Stimulated activated naive CD4-positive, alpha-beta T cell (primary cell): ENCODE results near the gene ATL1.
"Not testable (repeated sequence)": the region's sequence is repeated elsewhere in the genome, so short reads cannot be mapped to it uniquely, and the experiment has no call there.

Source experiments
- DNase-seq, 6 experiments: peaks; one replicate each; lab custom pipeline; 2025; lab: John Stamatoyannopoulos, UW

ATL1 gene

DNA sequence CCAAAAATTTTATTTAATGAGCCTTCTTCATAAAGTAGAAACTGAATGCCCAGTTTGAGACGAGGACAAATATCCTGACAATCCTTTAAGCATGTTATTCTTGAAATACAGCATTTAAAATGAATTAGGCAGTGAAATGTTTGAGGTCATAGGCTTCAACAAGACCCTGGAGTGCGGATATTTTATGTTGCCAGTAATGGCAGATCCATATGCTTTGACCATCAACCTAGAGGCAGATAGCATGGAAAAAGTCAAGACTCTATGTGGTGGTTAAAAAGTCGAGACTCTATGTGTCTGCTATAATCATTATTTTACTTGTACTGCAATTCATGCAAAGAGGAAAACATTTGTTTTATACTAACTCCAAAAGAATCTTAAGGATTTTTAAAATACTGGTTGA is 25.5 kb upstream of the ATL1 start:
- DNase-seq, result no peak

- no peak for DNase-seq
These were observed 24.9 kb upstream of the ATL1 start for GRCh38 chr14:50534997-50535396.

GRCh38 chr14:50538034-50538433 is 21.9 kb upstream of the ATL1 start:
- DNase-seq, result not testable (repeated sequence)

GRCh38 chr14:50539051-50539450 is 20.9 kb upstream of the ATL1 start:
- DNase-seq, result no peak

- DNase-seq, result no peak
These were observed 18.8 kb upstream of the ATL1 start for GRCh38 chr14:50541159-50541567.

DNA sequence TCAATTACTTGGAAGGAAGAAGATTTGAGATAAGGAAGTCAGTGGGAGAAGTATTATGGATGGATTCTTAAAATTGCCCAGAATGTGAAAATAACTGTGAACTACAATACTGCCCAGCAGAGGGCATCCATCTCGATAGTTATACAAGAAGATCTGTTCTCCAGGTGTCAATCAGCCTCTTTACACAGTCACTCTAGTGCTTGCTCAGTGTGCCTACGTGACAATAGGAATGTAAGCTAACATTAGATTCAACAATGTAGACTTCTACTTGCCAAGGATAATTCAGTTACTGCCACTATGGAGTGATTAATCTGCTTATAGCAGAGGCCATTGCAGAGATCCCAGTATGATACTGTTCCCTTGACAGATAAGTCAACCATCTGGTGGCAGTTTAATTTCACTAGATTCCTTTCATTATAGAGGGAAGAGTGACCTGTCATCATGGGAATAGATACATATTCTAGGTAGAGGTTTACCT is 17.0 kb upstream of the ATL1 start:
- peak in 2 of 6 experiments; percentile 45 to 46 for DNase-seq

DNA sequence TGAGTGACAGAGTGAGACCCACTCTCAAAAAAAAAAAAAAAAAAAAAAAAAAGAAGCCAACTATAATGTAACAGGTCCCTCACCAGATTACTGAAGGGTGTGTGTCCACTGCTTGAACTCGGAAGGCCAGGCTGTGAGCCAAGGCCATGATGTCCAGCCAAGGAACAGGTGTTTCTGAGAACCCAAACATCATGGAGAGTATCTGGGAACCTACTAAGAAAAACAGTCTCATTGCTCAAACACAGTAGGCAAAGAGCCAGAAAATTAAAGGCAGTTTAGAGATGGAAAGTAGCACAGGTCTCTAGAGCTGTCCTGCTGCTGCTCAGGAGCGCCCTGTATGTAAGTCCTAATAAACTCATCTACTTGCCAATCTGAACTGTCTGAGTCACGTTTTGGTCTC is 15.0 kb upstream of the ATL1 start:
- no peak for DNase-seq

DNA sequence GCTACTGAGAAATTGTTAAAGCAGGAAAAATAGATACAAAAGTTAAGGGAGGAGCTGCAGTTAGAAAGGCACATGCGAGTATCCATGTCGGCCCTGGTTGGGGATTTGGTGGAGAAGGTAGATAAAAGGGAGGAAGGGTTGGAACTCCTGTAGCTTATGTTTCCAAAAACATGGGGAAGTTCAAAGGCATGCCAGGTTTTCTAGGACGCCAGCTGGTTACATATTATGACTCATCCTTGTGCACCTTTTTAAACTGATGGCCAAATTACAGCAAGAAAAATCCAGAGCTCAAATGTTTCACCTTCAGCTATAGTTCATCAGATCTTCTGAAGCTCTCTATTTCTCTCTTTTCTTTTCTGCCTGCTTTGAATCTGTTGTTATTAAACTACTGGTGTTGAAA is 14.3 kb upstream of the ATL1 start:
- no peak for DNase-seq

GRCh38 chr14:50550294-50550693 is 9.7 kb upstream of the ATL1 start:
- DNase-seq, result no peak

- DNase-seq, result no peak
These were observed 8.1 kb upstream of the ATL1 start for GRCh38 chr14:50551877-50552276.

DNA sequence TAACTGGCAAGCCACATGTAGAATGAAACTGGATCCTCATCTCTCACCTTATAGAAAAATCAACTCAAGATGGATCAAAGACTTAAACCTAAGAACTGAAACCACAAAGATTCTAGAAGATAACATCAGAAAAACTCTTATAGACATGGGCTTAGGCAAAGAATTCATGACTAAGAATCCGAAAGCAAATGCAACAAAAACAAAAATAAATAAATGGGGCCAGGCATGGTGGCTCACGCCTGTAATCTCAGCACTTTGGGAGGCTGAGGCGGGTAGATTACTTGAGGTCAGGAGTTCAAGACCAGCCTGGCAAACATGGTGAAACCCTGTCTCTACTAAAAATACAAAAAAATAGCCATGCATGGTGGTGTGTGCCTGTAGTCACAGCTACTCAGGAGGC is 7.1 kb upstream of the ATL1 start:
- not testable (repeated sequence) for DNase-seq

- DNase-seq, result peak in 1 of 6 experiments; percentile 12
These were observed 963 bp downstream of the ATL1 start for GRCh38 chr14:50560931-50561285.

- DNase-seq, result no peak
These were observed 2.9 kb downstream of the ATL1 start for GRCh38 chr14:50562841-50563240.

GRCh38 chr14:50569714-50570274 is 9.8 kb downstream of the ATL1 start:
- DNase-seq, result no peak

GRCh38 chr14:50573862-50574261 is 13.9 kb downstream of the ATL1 start:
- no peak for DNase-seq

DNA sequence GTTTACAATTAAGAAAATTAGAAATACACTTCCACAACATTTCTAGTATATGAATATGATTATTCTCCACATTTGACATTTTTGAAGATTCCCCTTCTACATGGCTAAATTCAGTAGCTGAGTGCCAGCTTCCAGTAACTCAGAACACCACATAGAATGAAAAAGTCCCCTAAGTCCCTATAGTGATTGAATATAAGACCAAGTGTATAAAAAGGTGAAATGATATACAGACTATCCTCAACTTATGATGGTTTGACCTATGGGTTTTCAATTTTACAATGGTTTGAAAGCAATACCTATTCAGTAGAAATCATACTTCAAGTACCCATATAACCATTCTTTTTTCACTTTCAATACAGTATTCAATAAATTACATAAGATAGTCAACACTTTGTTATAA is 15.8 kb downstream of the ATL1 start:
- DNase-seq, result no peak

GRCh38 chr14:50577982-50578381 is 18.0 kb downstream of the ATL1 start:
- no peak for DNase-seq

DNA sequence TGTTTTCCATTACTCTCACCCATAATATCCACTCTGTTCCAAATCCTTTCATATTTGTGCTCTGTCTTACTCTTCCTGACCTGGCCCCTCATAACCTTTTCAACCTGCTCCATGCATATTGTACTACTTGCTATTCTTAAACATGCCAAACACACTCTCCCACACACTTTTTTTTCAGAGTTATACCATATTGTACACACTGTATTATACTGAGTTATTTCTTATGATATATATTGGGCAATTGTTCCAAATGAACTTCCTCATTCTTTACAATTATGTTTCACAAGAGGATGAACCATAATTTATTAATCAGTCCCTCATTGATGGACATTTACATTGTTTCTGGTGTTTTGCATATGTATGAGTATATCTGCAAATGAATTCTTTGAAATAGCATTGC is 18.5 kb downstream of the ATL1 start:
- no peak for DNase-seq

DNA sequence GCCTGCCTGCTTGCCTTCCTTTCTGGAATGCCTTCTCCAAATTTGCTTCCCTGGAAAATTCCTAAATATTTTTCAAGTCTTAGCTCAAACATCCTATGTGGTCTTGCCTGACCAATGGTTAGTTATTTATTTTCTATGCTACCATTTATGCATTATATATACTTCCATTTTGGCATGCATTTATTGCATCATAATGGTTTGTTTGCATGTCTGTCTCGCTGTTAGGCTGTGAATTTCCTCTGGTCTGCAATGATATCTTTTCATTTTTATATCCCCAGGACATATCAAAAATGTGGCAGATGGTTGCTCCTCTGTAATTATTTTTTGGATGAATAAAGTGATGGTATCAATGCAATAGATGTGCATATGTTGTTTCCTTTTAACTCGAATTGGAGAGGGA is 30.5 kb downstream of the ATL1 start:
- no peak for DNase-seq

DNA sequence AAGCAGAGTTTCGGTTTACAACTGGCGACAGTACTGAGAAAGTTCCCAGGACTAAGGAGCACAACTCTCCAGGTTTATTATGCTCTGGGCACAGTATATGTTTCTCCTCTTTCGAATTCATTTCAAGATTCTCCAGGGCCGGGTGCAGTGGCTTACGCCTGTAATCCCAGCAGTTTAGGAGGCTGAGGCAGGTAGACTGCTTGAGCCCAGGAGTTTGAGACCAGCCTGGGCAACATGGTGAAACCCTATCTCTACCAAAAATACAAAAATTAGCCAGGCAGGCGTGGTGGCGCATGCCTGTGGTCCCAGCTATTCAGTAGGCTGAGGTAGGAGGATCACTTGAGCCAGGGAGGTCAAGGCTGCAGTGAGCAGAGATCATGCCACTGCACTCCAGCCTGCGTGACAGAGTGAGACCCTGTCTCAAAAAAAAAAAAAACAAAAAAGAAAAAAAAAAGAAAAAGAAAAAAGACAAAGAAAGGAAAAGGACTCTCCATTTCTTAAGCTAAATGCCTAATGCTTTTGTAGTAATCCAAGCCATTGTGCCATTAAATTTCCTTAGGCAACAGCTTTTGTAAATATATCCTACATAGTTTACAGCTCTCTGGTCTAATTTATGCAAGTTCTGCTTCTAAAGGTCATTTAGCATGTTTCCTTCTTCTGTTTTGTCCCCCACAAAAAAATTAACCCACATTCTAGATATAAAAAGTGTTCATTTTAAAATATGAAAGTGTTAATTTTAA is 34.8 kb downstream of the ATL1 start:
- DNase-seq, result no peak

- no peak for DNase-seq
These were observed 38.8 kb downstream of the ATL1 start for GRCh38 chr14:50598765-50599164.

GRCh38 chr14:50599700-50600444 is 39.9 kb downstream of the ATL1 start:
- DNase-seq, result peak in 2 of 6 experiments; percentile 4 to 10

- DNase-seq, result no peak
These were observed 40.9 kb downstream of the ATL1 start for GRCh38 chr14:50600849-50601248.
